ENCODE data around the gene GRIK1. TPM values are rescaled to one million over a fixed set of nuclear protein-coding genes. Genes with fewer than 3 reads are reported as not detected.

Gene GRIK1
- total RNA-seq, 2 donors from 2014 or later, result not detected

DNA sequence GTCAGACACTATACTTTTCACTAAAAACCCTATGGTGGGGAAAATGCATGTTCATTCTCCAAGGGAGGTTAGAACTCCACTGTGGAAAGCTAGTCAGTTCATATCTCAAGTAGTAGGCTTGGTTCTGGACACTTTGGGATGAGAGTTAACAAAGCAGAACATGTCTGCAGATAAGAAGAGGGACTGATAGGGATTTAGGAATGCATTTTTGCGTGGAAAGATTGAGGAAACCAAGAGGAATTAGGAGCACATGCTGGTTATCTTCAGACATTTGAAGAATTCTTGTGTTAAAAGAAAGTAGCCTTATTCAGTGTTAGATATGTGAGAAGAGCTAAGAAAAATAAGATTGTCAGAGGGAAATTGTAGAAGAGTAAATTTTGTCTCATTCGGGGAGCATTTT lies 1.2 kb upstream of the GRIK1 start:
- no peaks in the 10 kb centered on the region for H3K36me3 Mint-ChIP-seq (ENCODE audit: low read depth)
- no peaks in the 10 kb centered on the region for H3K9me3 Mint-ChIP-seq
- H3K36me3 ChIP-seq (ENCODE audit: control insufficient read depth, insufficient read depth, low read length), result no peaks in the 10 kb centered on the region
- H3K27me3 ChIP-seq (ENCODE audit: control insufficient read depth, insufficient read depth, low read length, poor library complexity, severe bottlenecking), result peaks cover 64% of the 10 kb centered on the region
- no peak overlapping the region for H3K27ac Mint-ChIP-seq
- H3K4me1 Mint-ChIP-seq, result peaks cover 6% of the 10 kb centered on the region
- no peak overlapping the region for H3K4me3 Mint-ChIP-seq
- no peak overlapping the region for H3K27ac ChIP-seq (ENCODE audit: low read depth, low read length)
- H3K9me3 ChIP-seq (ENCODE audit: control insufficient read depth, low read length), result no peaks in the 10 kb centered on the region
- DNase-seq, result no peak
- no peak overlapping the region for H3K4me3 ChIP-seq (ENCODE audit: low read length)
- WGBS, 2 experiments (ENCODE audit: insufficient coverage in 1 of 2, insufficient read length in 1 of 2), result 80 to 84% methylated on average over 2 of the region's 2 CpGs
- TF ChIP-seq CTCF (conservative IDR thresholded peaks at IDR 0.05), result no peak
- H3K4me1 ChIP-seq (ENCODE audit: control insufficient read depth, insufficient read depth, low read length), result no peaks in the 10 kb centered on the region
- H3K27me3 Mint-ChIP-seq (ENCODE audit: insufficient read depth), result peaks cover 70% of the 10 kb centered on the region
- H3K9ac ChIP-seq (ENCODE audit: extremely low read depth, low read length, poor library complexity, severe bottlenecking), result no peak overlapping the region

DNA sequence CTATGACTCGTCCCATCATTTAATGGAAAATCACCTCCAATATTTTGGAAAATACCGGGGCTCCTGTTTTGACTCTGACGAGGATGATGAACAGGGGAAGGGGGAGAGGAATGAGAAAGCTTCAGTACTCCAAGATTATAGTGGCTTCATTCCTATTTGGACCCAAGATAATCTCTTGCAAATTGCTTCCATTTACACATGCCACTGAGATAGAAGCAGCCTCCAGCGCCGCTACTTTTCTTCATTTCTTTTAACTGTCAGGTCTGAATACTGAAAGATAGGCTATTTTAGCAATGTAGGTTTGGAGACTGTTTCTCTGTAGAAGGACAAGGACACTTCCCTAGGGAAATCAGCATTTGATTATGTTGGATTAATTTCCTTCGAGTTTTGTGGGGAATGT lies 565 bp upstream of the GRIK1 start:
- H3K27me3 Mint-ChIP-seq (ENCODE audit: insufficient read depth), result peaks cover 70% of the 10 kb centered on the region
- H3K36me3 Mint-ChIP-seq (ENCODE audit: low read depth), result no peaks in the 10 kb centered on the region
- H3K9me3 ChIP-seq (ENCODE audit: control insufficient read depth, low read length), result no peaks in the 10 kb centered on the region
- H3K9ac ChIP-seq (ENCODE audit: extremely low read depth, low read length, poor library complexity, severe bottlenecking), result no peak overlapping the region
- H3K4me1 Mint-ChIP-seq, result peaks cover 6% of the 10 kb centered on the region
- DNase-seq, result no peak
- H3K27me3 ChIP-seq (ENCODE audit: control insufficient read depth, insufficient read depth, low read length, poor library complexity, severe bottlenecking), result peaks cover 67% of the 10 kb centered on the region
- H3K27ac ChIP-seq (ENCODE audit: low read depth, low read length), result no peak overlapping the region
- H3K4me1 ChIP-seq (ENCODE audit: control insufficient read depth, insufficient read depth, low read length), result no peaks in the 10 kb centered on the region
- H3K27ac Mint-ChIP-seq, result no peak overlapping the region
- H3K9me3 Mint-ChIP-seq, result no peaks in the 10 kb centered on the region
- H3K4me3 ChIP-seq (ENCODE audit: low read length), result peak overlapping the region; percentile 85
- 15% methylated on average over 5 of the region's 6 CpGs; no CpG with 5 or more reads in 1 of the 2 experiments for WGBS, 2 experiments (ENCODE audit: insufficient coverage in 1 of 2, insufficient read length in 1 of 2)
- peak overlapping the region; percentile 68 for H3K4me3 Mint-ChIP-seq
- no peaks in the 10 kb centered on the region for H3K36me3 ChIP-seq (ENCODE audit: control insufficient read depth, insufficient read depth, low read length)
- TF ChIP-seq CTCF (conservative IDR thresholded peaks at IDR 0.05), result no peak

GRCh38 chr21:29939104-29939923 lies 482 bp downstream of the GRIK1 start:
- Mint-ChIP-seq H3K4me1 (peaks cover 6% of the 10 kb centered on the region), H3K4me3 (peak overlapping the region; percentile 68), H3K9me3 (no peaks in the 10 kb centered on the region), H3K27ac (no peak overlapping the region), H3K36me3 (ENCODE audit: low read depth) (no peaks in the 10 kb centered on the region), H3K27me3 (ENCODE audit: insufficient read depth) (peaks cover 77% of the 10 kb centered on the region)
- Histone ChIP-seq H3K9ac (ENCODE audit: extremely low read depth, low read length, poor library complexity, severe bottlenecking) (peak overlapping the region; percentile 2), H3K9me3 (ENCODE audit: control insufficient read depth, low read length) (no peaks in the 10 kb centered on the region), H3K27me3 (ENCODE audit: control insufficient read depth, insufficient read depth, low read length, poor library complexity, severe bottlenecking) (peaks cover 73% of the 10 kb centered on the region), H3K27ac (ENCODE audit: low read depth, low read length) (no peak overlapping the region), H3K36me3 (ENCODE audit: control insufficient read depth, insufficient read depth, low read length) (no peaks in the 10 kb centered on the region), H3K4me3 (ENCODE audit: low read length) (peak overlapping the region; percentile 85), H3K4me1 (ENCODE audit: control insufficient read depth, insufficient read depth, low read length) (no peaks in the 10 kb centered on the region)
- peak; percentile 78 for DNase-seq
- no peak for TF ChIP-seq CTCF (conservative IDR thresholded peaks at IDR 0.05)
- 1% methylated on average over 19 to 62 of the region's 62 CpGs for WGBS, 2 experiments (ENCODE audit: insufficient coverage in 1 of 2, insufficient read length in 1 of 2)
